Gastroesophageal sphincter (tissue), 4 donors: ENCODE measurements around the gene MICU1. TPM values are rescaled to one million over a fixed set of nuclear protein-coding genes. Genes with fewer than 3 reads are reported as not detected.

Experiments
- ATAC-seq: fragments of 150-250 bp; one replicate; pipeline ENCODE4 v1.9.1; 2016; ENCODE audit warnings: mild to moderate bottlenecking, moderate library complexity
- H3K27ac ChIP-seq, 4 donors: fragments of 200-600 bp; sonication (generic) in 3 of 4; 1 replicate in 3 of 4; 2 replicates in 1 of 4; pipeline ENCODE4 v1.5.1; 2016 to 2019
- H3K27me3 ChIP-seq: fragments of 200-600 bp; sonication (generic); one replicate; pipeline ENCODE4 v1.5.1; 2019
- H3K36me3 ChIP-seq, 2 donors: fragments of 200-600 bp; sonication (generic); one replicate each; pipeline ENCODE4 v1.5.1; 2019; ENCODE audit warnings: control low read depth in 1 of 2
- H3K4me1 ChIP-seq, 3 donors: fragments of 200-600 bp; sonication (generic); 1 replicate in 2 of 3; 2 replicates in 1 of 3; pipeline ENCODE4 v1.5.1; 2016 to 2019; ENCODE audit warnings: control low read depth in 2 of 3
- H3K4me3 ChIP-seq, 2 donors: fragments of 200-600 bp; sonication (generic); one replicate each; pipeline ENCODE4 v1.5.1; 2019; ENCODE audit warnings: mild to moderate bottlenecking in 1 of 2, moderate library complexity in 1 of 2
- H3K9me3 ChIP-seq, 3 donors: fragments of 200-600 bp; sonication (generic); one replicate each; pipeline ENCODE4 v1.5.1; 2017 to 2019; ENCODE audit warnings: control low read depth in 2 of 3
- EP300 ChIP-seq: sonication (generic); formaldehyde crosslinking; IDR thresholded peaks from one replicate; pipeline ENCODE4 v1.6.1; 2017; ENCODE audit warnings: antibody characterized with exemption, mild to moderate bottlenecking
- POLR2A ChIP-seq, 2 donors: fragments of 450-650 bp; IDR thresholded peaks; one replicate each; pipeline ENCODE4 v1.6.1; 2017; ENCODE audit warnings: antibody characterized with exemption in 2 of 2, mild to moderate bottlenecking in 2 of 2, moderate library complexity in 1 of 2
- POLR2AphosphoS5 ChIP-seq: sonication (generic); formaldehyde crosslinking; IDR thresholded peaks from one replicate; pipeline ENCODE4 v1.6.1; 2017; ENCODE audit warnings: antibody characterized with exemption
- WGBS, 2 donors: methylation state at CpG; one replicate each; pipeline ENCODE4 v1.1.5; 2018; ENCODE audit warnings: low coverage in 1 of 2; 5-methylcytosine and 5-hydroxymethylcytosine counted together
- total RNA-seq, 4 donors: library from RNA; depleted of rRNA; stranded (reverse); fragments of >200 nt; gene quantifications; one replicate each; pipeline ENCODE4 v1.1.0, GENCODE V29; 2016
- TF ChIP-seq, protein P1 (sequence below), 4 experiments: fragments of 200-600 bp in 2 of 4; fragments of 450-650 bp in 2 of 4; sonication (generic) in 1 of 4; IDR thresholded peaks; one replicate each; pipeline ENCODE4 v1.5.1; 2017 to 2019; ENCODE audit warnings: antibody characterized with exemption in 4 of 4, mild to moderate bottlenecking in 2 of 4, moderate library complexity in 2 of 4

MICU1 gene
- total RNA-seq, 4 donors from 2014 or later = 37.5 to 42.2 (median 40.8) TPM

GRCh38 chr10:72540193-72540807 lies 85.6 kb downstream of the MICU1 start:
- H3K9me3 ChIP-seq = peaks cover 0 to 11% (median 0%) of the 10 kb centered on the region in 3 donors
- TF ChIP-seq POLR2AphosphoS5 = no peak
- TF ChIP-seq, protein P1, sequence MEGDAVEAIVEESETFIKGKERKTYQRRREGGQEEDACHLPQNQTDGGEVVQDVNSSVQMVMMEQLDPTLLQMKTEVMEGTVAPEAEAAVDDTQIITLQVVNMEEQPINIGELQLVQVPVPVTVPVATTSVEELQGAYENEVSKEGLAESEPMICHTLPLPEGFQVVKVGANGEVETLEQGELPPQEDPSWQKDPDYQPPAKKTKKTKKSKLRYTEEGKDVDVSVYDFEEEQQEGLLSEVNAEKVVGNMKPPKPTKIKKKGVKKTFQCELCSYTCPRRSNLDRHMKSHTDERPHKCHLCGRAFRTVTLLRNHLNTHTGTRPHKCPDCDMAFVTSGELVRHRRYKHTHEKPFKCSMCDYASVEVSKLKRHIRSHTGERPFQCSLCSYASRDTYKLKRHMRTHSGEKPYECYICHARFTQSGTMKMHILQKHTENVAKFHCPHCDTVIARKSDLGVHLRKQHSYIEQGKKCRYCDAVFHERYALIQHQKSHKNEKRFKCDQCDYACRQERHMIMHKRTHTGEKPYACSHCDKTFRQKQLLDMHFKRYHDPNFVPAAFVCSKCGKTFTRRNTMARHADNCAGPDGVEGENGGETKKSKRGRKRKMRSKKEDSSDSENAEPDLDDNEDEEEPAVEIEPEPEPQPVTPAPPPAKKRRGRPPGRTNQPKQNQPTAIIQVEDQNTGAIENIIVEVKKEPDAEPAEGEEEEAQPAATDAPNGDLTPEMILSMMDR (IDR thresholded peaks at IDR 0.05) = no peak
- no peak for TF ChIP-seq EP300
- no peak for TF ChIP-seq POLR2A (IDR thresholded peaks at IDR 0.05)
- H3K36me3 ChIP-seq = peaks cover 0 to 37% of the 10 kb centered on the region in 2 donors
- ATAC-seq = no peak
- H3K27me3 ChIP-seq = no peaks in the 10 kb centered on the region
- 100% methylated on average over 1 to 2 of the region's 2 CpGs for WGBS, 2 donors
- no peak overlapping the region for H3K27ac ChIP-seq
- no peak overlapping the region for H3K4me3 ChIP-seq
- H3K4me1 ChIP-seq = no peaks in the 10 kb centered on the region

DNA sequence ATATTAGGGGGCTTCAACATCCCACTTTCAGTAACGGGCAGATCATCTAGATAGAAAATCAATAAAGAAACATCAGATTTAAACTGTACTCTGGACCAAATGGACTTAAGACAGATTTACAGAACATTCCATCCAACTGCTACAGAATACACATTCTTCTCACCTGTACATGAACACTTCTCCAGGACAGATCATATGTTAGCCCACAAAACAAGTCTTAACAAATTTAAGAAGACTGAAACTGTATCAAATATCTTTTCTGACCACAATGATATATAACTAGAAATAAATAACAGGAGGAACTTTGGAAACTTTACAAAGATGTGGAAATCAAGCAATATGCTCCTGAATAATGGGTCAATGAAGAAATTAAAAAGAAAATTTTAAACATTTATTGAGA lies 86.7 kb downstream of the MICU1 start:
- Histone ChIP-seq H3K4me1 (no peaks in the 10 kb centered on the region), H3K27ac (no peak overlapping the region), H3K27me3 (no peaks in the 10 kb centered on the region), H3K9me3 (peaks cover 0 to 11% (median 0%) of the 10 kb centered on the region in 3 donors), H3K4me3 (no peak overlapping the region), H3K36me3 (peaks cover 0 to 34% of the 10 kb centered on the region in 2 donors)
- WGBS, 2 donors = 100% methylated on average over 1 of the region's 1 CpG; no CpG with 5 or more reads in 1 of the 2 donors
- no peak for ATAC-seq
- TF ChIP-seq EP300 (no peak), POLR2AphosphoS5 (no peak), POLR2A (IDR thresholded peaks at IDR 0.05) (no peak)
- TF ChIP-seq, protein P1 (IDR thresholded peaks at IDR 0.05) = no peak

- Histone ChIP-seq H3K27me3 (no peaks in the 10 kb centered on the region), H3K36me3 (no peaks in the 10 kb centered on the region), H3K9me3 (no peaks in the 10 kb centered on the region), H3K27ac (no peak overlapping the region), H3K4me1 (no peaks in the 10 kb centered on the region), H3K4me3 (no peak overlapping the region)
- no peak for ATAC-seq
- TF ChIP-seq POLR2AphosphoS5 (no peak), EP300 (no peak), POLR2A (IDR thresholded peaks at IDR 0.05) (no peak)
- TF ChIP-seq, protein P1 (IDR thresholded peaks at IDR 0.05) = no peak
Measured at GRCh38 chr10:72525689-72526088, 100.2 kb downstream of the MICU1 start.

DNA sequence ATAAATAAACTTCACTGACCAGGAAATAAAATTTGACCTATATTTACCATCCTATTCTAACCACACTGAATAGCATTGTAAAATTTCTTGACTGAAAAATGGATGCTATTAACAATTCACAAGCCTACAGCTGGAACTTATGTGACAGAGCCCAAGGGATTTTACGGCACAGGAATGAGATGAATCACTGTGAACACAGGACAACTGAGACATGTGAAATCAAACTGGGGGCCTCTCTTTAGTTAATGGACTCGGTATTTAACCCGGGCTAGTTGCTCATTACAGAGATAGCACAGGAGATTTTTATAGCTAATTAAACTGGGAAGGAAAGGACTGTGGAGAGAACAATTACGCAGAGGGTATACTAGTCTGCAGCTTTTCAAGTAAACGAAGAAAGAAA lies 100.6 kb downstream of the MICU1 start:
- WGBS, 2 donors = 61 to 71% methylated on average over 5 of the region's 5 CpGs
- H3K27me3 ChIP-seq = no peaks in the 10 kb centered on the region
- no peak overlapping the region for H3K27ac ChIP-seq
- no peak overlapping the region for H3K4me3 ChIP-seq
- ATAC-seq = no peak
- no peak for TF ChIP-seq POLR2AphosphoS5
- TF ChIP-seq, protein P1 (IDR thresholded peaks at IDR 0.05) = no peak
- no peak for TF ChIP-seq POLR2A (IDR thresholded peaks at IDR 0.05)
- TF ChIP-seq EP300 = no peak
- no peaks in the 10 kb centered on the region for H3K4me1 ChIP-seq
- H3K36me3 ChIP-seq = no peaks in the 10 kb centered on the region
- no peaks in the 10 kb centered on the region for H3K9me3 ChIP-seq

DNA sequence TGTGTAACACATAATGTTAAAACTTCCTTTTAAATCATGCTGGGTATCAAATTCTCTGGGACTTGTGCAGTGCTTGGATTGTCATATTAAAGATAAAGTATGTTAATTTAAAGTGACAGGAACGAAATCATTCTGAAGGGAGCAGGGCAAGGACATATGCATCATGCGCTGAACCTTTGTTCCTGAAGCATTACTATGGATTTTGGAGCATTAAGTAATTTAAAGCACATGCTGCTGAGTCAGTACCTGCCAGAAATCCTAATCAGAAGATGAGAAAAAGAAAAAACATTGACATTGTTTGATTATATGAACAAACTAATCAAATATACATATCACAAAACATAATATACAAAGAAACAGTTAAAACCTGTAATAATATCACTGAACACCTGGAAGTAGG lies 101.4 kb downstream of the MICU1 start:
- H3K27me3 ChIP-seq = no peaks in the 10 kb centered on the region
- no peak overlapping the region for H3K4me3 ChIP-seq
- no peak for ATAC-seq
- H3K4me1 ChIP-seq = no peaks in the 10 kb centered on the region
- TF ChIP-seq POLR2AphosphoS5 (no peak), EP300 (no peak), POLR2A (IDR thresholded peaks at IDR 0.05) (no peak)
- TF ChIP-seq, protein P1 (IDR thresholded peaks at IDR 0.05) = no peak
- 95 to 100% methylated on average over 1 to 2 of the region's 2 CpGs for WGBS, 2 donors
- no peaks in the 10 kb centered on the region for H3K36me3 ChIP-seq
- H3K27ac ChIP-seq = no peak overlapping the region
- no peaks in the 10 kb centered on the region for H3K9me3 ChIP-seq
